HG03095 (cell line): ENCODE results near the gene PWP1.

ENCODE experiments used
- ATAC-seq: cut with Tn5 transposase; IDR thresholded peaks from one replicate; pipeline ENCODE4 v1.9.1; 2021; ENCODE audit warnings: moderate library complexity; ENCODE audit not compliant: unreplicated experiment

The PWP1 gene

DNA sequence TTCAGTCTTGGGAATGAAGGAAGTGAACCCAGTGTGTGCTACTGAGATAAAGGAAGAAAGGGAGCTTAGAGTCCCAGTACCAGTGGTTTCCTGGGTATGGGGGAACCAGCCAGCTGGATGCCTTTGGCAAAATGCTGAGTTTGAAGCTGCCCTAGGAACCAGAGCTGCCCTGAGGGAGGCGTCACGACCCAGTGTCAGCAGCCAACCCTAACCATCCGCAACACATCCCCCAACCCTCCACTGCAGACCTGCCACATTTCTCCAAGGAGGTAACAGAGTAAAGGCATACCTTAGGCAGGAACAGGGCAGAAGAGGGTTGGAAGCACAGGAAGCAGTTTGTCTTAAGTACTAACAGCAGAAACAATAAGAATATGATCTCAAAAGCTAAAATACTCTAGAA, 46.8 kb downstream of the PWP1 start:
- no peak for ATAC-seq

DNA sequence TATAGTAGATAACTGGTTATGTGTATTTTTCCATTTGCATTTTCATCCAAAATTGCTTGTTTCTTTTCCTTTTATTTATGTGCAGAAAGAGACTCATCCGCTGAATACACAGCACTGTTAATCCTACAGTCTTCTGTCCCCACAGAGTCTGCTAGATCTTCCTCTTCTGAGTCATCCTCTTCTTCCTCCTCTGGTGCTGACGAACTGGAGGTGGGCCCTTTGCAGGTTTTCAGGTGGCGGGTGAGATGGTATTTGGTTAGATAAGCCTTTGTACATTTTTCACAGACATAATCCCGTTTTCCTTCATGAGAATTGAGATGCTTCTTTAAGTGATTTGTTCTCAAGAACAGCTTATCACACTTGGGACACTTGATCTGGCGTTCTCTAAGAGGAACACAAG, 48.5 kb downstream of the PWP1 start:
- no peak for ATAC-seq

DNA sequence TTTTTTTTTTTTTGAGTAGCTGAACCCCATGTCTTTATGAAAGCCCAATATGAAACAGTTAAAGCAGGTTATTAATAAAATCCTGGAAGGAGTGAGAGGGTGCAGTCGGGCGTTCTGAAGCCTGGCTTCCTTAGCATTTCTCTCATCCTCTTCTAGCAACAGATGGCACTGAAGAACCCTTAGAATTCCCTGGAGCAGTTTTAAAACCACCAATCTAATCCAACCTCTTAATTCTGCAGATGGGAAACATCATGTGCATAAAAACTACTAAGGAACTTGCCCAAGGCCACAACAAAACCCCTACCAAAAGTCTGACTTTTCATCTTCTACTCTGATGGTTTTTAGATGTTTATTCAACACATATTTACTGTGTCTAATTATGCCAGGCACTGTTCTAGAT, 50.2 kb downstream of the PWP1 start:
- ATAC-seq: no peak

DNA sequence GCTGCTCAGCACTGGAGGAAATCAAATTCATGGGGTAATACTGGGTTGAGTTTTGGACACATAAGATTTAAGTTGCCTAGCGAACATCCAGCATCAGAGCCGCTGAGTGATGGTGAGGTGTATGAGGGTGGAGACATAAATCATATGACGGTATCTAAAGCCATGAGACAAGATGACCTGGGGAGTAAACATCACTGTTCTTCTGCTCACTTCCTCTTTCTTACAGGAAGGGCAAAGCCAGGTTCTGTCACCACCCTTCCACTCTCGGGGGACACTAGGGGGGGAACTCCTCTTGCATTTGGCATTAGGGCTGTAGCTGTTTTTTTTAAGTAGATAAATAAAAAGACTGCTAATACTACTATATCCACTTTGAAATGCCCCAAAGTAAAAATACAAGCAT, 51.3 kb downstream of the PWP1 start:
- ATAC-seq: peak; percentile 96

DNA sequence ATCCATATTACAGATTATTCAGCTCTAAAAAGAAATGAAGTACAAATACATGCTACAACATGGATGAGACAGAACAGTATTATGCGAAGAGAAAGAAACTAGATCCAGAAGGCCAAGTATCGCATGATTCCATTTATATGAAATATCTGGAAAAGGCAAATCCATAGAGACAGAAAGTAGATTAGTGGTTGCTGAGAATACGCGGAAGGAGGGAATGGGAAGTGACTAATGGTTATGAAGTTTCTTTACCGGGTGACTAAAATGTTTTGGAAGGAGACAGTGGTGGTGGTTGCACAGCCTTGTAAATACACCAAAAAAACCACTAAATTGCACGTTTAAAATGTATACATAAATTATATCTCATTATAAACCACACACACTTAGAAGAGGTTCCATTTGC, 62.9 kb downstream of the PWP1 start:
- ATAC-seq: no peak

DNA sequence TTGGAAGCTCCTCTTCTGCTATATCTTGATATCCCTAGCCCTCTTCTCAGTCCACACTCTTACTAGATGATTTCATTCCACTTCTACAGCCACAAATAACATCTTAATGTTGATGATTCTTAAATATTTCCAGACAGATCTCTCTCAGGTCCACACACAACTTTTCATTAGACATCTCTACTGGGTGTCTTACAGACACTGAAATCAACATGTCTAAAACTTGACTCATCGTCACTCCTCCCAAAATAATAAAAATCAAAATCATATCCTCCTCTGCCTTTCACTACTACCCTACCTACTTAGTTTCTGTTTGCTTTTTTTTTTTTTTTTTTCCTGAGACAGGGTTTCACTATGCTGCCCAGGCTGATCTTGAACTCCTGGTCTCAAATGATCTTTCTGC, 63.5 kb downstream of the PWP1 start:
- no peak for ATAC-seq

DNA sequence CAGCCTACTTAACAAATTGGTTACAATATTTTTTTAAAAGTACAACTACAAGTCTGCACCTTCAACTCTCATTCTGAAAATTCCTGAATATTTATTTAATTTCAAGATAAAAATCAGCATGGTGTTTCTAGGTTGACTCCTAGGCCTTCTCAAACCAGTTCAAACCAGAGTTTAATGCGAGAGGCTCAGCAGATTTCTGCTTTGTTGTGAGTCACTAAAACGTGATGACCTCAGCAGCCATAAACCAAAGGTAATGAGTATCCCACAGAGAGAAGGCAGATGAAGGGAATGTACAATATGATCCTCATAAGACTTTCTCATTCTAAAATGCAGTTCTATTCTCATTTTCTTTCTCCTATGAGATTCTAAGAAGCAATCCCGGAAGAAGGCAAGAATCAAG, 73.8 kb downstream of the PWP1 start:
- ATAC-seq: no peak

DNA sequence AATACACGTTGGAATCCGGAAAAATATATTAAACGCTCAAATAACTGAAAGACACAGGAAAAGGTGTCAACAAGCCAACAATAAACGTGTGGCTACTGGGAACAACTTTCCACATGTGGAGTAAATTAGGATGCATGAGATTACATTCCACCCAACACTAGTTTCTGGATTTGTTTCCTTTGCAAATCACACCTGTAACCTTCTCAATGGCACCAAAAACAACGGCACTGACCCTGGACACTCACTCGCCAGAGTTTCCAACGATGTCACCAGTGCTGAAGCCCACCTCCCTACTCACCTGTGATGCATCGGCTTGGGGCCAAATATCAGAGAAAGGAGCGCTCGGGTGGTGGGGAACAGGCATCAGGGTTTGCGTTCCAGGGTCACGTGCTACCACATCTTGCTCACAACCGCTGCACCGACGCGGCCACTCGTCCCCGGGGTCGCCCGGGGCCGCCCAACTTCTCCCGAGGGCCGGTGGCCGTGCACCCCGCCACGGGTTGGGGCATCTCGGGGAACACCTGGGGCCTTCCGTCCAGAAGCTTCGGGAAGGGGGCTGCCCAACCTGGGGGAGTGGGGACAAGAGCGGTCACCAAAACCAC, 74.7 kb downstream of the PWP1 start:
- ATAC-seq: no peak

DNA sequence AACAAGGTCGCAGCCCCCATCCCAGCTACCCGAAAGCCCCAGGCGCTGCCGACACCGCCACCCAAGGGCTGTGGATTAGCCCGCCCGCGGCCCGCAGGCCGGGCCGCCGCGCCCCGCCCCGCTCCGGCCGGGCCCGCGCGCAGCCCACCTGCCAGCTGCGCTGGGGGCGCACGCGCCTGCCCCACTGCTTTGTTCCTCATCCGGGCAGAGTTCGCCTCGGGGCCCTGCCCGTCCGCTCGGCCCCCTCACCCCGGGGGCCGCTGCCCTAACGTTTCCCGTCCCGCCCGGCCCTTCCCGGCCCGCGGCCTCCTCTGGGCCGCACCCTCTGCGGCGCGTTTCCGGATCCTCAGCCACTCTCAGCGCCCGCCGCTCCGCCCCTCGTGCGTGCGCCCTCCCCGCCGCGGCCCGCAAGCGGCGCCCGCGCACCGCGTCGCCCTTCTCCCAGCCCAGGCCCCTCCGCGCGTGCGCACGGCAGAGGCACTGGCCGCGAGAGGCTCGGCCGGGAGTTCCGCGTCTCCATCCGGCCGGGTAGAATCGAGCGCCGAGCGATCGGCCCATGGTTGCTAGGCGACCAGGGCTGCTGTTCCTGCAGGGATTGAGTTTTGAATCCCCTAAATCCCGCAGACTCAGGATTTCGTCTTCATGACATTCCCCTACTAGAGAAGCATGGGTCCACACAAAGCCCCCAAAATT, 75.4 kb downstream of the PWP1 start, which contains the start of gene PRDM4:
Gene PRDM4 (minus strand): TSS at position 329 of the 693 bp plus-strand sequence. CDS start 622 bp downstream, outside the sequence.
- ATAC-seq: peak; percentile 93

DNA sequence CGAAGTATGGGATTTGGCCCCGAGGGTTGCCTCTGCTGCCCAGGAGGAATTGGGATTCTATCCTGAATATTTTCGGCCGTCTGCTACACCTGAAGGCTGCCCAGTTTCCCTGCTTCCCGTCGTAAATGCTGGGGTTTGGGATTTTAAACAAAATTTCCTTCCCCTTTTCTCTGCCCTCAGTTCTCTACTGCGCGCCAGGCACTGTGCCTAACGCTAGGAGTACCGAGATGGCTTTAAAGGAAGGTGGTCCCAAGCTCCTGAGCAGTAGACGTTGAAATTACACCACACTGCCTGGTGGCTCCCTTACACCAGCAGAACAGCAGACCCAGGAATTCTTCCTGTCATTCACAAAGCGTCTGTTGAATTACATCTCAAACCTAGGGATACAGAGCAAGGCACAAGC, 75.9 kb downstream of the PWP1 start:
- ATAC-seq: no peak
